ENCODE data around the gene RPL39L.
A peak's percentile ranks its signal among the peaks of the same experiment; 100 is the strongest.

RPL39L gene

GRCh38 chr3:187093320-187093719, 46.0 kb downstream of the RPL39L start:
- peak in 2 of 3 donors; percentile 21 to 62 for DNase-seq

DNA sequence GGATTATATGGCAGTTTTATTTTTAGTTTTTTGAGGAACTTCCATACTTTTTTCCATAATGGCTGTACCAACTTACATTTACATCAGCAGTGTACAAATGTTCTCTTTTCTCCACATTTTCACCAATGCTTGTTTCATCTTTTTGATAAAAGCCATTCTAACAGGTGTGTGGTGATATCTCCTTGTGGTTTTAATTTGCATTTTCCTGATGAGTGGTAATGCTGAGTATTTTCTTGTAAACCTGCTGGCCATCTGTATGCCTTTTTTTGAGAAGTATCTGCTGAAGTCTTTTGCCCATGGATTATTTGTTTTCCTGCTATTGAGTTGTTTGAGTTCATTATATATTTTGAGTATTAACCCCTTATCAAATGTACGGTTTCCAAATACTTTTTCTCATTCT, 50.6 kb downstream of the RPL39L start:
- no peak for DNase-seq

DNA sequence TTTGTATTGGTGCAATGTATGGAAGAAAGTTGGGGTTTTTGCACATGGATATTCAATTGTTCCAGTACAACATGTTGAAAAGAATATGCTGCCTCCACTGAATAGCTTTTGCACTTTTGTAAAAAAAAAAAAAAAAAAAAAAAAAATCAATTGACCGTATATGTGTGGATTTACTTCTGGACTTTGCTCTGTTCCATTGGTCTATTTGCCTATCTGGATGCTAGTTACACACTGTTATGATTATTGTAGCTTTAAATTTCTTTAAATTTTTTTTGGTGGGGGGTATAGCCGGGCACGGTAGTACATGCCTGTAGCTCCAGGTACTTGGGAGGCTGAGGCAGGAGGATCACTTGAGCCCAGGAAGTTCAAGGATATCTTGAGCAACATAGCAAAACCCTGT, 52.5 kb downstream of the RPL39L start:
- no peak for DNase-seq

GRCh38 chr3:187085933-187086332, 53.4 kb downstream of the RPL39L start:
- DNase-seq, result no peak

DNA sequence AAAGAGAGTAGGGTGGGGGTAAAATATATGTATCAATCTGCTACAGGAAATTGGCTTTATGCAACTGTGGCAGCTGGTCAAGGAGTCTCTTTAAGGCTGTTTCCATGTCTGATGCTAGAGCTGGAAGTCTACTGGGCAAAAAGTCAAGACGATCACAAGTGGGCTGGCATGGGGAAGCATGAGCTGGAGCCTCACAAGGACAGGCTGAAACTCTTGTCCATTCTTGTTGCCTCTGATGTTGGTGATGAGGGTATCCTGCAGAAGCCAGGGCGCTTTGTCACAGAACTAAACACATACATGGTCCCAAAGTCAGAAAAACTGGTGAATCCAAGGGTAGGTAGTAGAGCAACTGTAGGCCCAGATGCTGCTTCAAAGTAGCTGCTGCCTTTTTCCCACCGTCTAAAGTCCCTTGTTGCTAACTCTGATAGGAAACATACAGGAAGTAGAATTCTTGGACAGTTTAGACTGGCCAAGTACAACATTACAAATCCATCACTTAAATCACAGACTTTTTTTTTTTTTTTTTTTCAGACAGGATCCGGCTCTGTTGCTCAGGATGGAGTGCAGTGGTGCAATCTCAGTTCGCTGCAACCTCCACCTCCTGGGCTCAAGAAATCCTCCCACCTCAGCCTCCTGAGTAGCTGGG, 54.2 kb downstream of the RPL39L start:
- DNase-seq, result no peak

DNA sequence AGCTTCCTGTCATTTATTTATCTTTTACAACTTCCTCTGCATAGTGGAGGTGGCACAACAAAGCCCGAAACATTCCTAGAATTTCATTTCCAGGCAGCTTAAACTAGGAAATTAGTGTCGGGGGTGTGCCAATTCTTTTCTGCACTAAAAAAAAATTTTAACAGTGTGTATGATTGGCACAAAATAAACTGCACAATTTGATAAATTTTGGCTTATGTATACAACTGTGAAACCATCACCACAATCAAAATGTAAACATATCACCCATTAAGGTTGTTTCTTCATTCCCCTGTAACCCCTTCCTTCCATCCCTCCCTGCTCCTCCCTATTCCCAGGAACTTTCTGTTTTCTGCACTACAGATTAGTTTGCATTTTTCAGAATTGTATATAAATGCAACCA, 54.7 kb downstream of the RPL39L start:
- DNase-seq, result no peak

DNA sequence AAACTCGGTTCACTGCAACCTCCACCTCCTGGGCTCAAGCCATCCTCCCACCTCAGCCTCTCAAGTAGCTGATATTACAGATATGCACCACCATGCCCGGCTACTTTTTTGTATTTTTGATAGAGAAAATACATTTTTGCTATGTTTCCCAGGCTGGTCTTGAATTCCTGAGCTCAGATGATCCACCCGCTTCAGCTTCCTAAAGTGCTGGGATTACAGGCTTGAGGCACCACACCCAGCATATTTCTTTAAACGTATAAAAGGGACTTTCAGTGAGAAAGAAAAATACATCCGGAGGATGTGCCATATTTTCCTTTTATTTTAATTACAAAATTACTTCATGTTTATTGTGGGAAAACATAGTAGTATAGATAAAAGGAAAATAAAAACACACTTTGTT, 55.2 kb downstream of the RPL39L start:
- DNase-seq, result no peak

DNA sequence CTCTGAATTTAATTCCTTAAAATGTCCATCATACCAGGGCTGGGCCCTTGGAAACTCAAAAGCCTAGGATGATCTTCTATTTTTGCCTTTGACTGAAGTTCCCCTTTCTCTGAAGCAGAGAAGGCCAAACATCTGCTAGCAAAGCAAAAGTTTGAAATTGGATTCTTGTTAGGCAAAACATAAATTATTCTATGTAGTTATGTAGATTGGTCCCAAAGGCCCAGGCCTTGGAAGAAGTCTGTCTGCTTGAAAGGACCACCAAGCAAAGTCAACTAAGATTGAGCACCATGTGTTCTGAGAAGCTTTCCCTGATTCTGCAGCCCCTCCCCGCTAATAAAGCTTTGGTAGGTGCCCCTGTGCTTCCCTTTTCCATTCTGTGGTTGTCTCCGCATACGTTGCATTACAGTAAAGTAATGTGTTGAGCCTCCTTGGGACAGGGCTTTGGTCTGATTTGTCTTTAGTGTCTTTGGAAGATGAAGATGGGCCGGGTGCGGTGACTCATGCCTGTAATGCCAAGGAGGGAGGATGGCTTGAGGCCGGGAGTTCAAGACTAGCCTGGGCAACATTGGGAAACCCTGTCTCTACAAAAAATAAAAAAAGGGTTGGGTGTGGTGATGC, 56.4 kb downstream of the RPL39L start:
- peak; percentile 22 to 28 (median 25) for DNase-seq

DNA sequence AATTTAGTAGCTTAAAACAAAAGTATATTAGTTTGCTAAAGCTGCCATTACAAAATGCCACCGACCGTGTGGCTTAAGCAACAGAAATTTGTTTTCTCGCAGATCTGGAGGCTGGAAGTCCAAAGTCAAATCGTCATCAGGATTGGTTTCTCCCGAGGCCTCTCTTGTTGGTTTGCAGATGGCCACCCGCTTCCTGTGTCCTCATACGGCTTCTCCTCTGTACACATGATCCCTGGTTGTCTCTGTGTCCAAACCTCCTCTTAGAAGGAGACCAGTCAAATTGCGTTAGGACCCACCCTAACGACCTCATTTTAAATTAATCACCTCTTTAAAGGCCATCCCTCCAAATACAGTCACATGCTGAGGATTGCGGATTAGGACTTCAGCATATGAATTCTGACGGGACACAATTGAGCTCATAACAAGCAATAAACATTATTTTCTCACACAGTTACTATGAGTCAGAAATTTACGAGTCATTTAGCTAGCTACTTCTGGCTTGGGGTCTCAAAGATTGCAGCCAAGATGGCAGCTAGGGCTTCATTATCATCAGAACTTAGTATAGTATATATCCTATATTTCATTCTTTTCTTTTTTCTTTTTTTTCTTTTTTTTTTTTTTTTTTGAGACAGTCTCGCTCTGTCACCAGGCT, 58.4 kb downstream of the RPL39L start:
- no peak for DNase-seq

GRCh38 chr3:187079090-187080022, 59.9 kb downstream of the RPL39L start:
- no peak for DNase-seq

DNA sequence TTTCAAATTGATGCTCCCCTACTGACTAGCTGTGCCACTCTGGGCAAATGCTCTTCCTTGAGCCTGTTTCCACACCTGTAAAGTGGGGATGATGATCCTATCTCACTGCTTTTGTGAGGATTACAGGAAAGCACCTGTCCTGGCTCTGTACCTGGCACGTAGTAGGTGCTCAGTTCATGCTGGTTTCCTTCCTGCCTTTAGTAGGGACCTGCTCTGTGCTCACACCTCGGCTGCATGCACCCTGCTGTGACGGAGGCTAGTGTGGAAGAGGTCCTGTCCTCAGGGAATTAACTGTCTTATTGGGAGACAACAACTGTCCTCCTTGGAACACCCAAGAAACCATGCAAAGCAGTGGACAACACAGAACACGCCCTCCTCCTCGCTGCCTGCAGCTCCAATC, 61.8 kb downstream of the RPL39L start:
- no peak for DNase-seq

DNA sequence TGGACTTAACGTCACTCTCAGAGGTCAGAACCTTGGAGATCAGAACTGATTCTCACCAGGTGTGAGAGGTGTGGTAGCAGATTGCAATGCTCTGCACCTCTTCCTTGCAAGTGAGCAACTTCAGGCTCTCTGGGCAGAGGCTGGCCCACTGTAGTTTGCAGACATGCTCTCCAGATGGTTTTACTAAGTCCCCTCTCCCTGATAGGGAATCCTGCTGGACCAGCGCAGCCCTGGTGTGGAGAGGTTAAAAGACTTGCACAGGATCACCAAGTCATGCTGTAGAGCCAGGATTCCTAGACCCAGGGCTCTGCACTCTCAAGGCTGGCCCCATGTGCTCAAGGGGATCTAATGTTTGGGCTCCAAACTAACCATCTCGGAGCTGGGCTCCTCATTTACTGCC, 62.2 kb downstream of the RPL39L start:
- DNase-seq, result no peak

DNA sequence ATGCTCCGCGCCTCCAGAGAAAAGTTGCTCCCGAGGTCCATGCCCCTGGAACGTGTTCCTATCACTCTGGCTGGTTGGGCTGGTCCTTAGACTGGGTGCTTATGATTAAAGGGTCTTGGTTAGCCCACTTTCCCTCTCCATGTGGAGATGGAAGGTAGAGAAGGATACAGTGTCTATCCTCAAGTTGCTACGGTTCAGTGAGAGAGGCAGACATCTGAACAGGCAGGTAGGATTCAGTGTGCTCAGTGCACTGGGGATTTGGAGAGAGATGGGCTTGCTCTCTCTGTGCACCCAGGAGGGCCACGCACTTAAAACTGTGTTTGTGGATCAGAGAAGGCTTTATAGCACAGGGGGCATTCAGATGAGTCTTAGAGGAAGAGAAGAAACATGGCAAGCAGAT, 63.0 kb downstream of the RPL39L start:
- DNase-seq, result no peak

GRCh38 chr3:187074846-187075245, 64.5 kb downstream of the RPL39L start:
- DNase-seq, result no peak

- DNase-seq, result no peak
These were observed 65.7 kb downstream of the RPL39L start for GRCh38 chr3:187073581-187074098.

GRCh38 chr3:187072511-187072910, 66.8 kb downstream of the RPL39L start:
- peak in 2 of 3 donors; percentile 3 to 13 for DNase-seq

GRCh38 chr3:187072102-187072501, 67.2 kb downstream of the RPL39L start:
- DNase-seq, result no peak

All from suppressor macrophage treated with lipopolysaccharide for 1 hour (primary cell).